ENCODE measurements around the gene LAMA2.

The LAMA2 gene

DNA sequence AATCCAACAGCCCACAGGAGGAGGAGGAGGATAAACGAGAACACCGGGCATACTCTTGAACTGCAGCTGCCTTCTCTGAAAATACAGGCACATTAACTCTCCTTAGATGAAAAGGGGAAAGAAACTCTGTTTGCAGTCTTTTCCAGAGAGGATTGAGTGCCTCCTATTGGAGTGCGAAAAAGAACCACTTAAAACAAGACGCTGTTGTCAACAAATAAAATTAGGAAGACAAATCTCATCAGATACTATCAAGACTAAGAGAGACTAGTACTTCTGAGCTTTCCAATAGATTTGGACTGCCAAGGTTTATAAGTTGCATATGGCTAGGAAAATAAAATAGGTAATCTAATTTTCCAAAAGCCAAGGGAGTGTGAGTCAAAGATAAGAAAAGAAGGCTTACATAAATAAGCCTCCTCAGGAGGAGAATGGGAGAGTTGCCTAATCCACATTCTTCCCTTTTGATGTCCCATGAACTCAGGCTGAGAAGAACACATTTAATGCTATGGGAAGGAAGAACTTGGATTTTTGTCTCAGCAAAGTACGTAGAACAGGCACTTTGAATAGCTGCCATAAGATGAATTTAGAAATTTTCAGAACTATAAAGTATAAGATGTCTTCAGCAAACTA is 672.4 kb downstream of the LAMA2 start:
- peaks cover 7% of the 10 kb centered on the region for H3K27me3 Mint-ChIP-seq

DNA sequence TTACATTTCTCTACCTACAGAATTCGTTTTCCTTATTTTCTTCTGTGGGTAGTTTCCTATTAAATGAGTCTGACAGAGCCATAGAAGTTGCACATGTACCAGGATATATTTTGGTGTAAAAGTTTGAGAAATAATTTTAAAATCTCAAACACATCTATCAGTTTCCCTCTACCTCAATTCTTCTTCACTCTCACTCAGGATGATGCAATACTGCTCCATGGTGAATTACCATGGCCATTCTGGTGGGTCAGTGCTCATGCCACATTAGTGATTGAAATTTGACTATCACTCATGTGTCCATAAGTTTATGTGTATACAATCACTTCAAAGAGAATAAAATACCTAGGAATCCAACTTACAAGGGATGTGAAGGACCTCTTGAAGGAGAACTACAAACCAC is 675.3 kb downstream of the LAMA2 start:
- H3K27ac Mint-ChIP-seq: no peak overlapping the region

More for the DNA sequence above, 672.4 kb downstream of the LAMA2 start:
- Mint-ChIP-seq H3K4me3 (no peak overlapping the region), H3K27ac (no peak overlapping the region), H3K9me3 (no peaks in the 10 kb centered on the region), H3K36me3 (ENCODE audit: low read depth) (no peaks in the 10 kb centered on the region), H3K4me1 (ENCODE audit: low read depth) (no peaks in the 10 kb centered on the region)
- no peak for DNase-seq

DNA sequence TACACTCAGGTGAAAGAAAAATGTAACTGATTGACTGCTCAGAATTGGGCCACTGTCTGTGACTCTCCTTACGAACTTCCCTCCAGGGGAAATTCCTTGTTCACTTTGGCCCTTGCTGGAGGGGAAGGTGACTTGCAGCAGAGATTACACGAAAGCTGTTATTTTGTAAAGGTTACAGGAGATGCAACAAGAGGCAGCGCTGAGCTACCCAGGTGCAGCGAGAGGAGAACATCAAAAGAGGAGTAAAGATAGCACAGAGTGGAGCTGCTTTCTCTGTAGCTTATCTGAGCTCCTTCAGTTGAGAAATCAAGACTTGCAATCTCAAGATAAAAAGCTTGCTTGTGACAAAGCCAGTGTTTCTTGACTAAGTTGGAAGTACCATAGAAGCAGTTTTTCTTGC is 682.4 kb downstream of the LAMA2 start:
- Mint-ChIP-seq H3K27ac (no peak overlapping the region), H3K9me3 (peaks cover 3% of the 10 kb centered on the region), H3K27me3 (no peaks in the 10 kb centered on the region), H3K36me3 (ENCODE audit: low read depth) (no peaks in the 10 kb centered on the region), H3K4me1 (ENCODE audit: low read depth) (peaks cover 2% of the 10 kb centered on the region), H3K4me3 (no peak overlapping the region)
- no peak for DNase-seq

More for the DNA sequence above, 675.3 kb downstream of the LAMA2 start:
- Mint-ChIP-seq H3K36me3 (ENCODE audit: low read depth) (no peaks in the 10 kb centered on the region), H3K9me3 (no peaks in the 10 kb centered on the region), H3K27me3 (peaks cover 7% of the 10 kb centered on the region), H3K4me3 (no peak overlapping the region), H3K4me1 (ENCODE audit: low read depth) (no peaks in the 10 kb centered on the region)
- DNase-seq: no peak

DNA sequence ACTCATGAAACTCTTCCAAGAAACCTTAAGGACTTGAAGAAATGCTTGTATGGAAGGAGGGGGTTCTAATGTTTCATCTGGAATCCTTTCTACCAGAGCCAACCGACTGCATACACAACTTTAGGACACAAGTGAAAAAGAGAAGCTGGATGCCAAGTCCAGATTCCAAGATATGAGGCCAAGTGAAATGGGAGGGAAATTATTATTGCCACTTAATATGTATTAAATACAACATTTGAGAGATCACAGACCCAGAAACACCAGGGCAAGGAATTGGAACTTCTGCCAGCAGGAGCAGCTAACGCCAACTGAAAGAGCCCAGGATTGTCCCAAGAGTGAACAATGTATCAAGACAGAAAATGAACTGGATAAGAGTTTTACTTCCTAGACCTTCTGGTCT is 682.9 kb downstream of the LAMA2 start:
- Mint-ChIP-seq H3K9me3 (peaks cover 6% of the 10 kb centered on the region), H3K27me3 (no peaks in the 10 kb centered on the region)
- DNase-seq: no peak

More for the DNA sequence above, 682.9 kb downstream of the LAMA2 start:
- H3K27ac Mint-ChIP-seq: no peak overlapping the region
- no peaks in the 10 kb centered on the region for H3K36me3 Mint-ChIP-seq (ENCODE audit: low read depth)
- H3K4me3 Mint-ChIP-seq: no peak overlapping the region
- H3K4me1 Mint-ChIP-seq (ENCODE audit: low read depth): peaks cover 2% of the 10 kb centered on the region

Data from activated T-cell treated with anti-CD3 and anti-CD28 coated beads, Interleukin-2, amount 50 U/mL, for 24 hours (primary cell).